Brain microvascular endothelial cell (primary cell): ENCODE results near the gene LGALSL.

Experiments used
- DNase-seq: peaks from one replicate; pipeline ENCODE4 v3.0.0-alpha.2; 2020
- H3K27ac ChIP-seq: fragments of 250-450 bp; sonication (Bioruptor Pico); 2 replicates; pipeline ENCODE4 v1.5.1; 2020; ENCODE audit warnings: mild to moderate bottlenecking, moderate library complexity
- H3K27me3 ChIP-seq: fragments of 250-450 bp; sonication (Bioruptor Pico); replicated peaks from 2 replicates; pipeline ENCODE4 v1.5.1; 2020; ENCODE audit warnings: mild to moderate bottlenecking
- H3K36me3 ChIP-seq: fragments of 250-450 bp; sonication (Bioruptor Pico); replicated peaks from 2 replicates; pipeline ENCODE4 v1.5.1; 2020; ENCODE audit warnings: mild to moderate bottlenecking
- H3K4me3 ChIP-seq: 2 replicates; pipeline ENCODE4 v1.5.1; 2011; ENCODE audit warnings: low read depth, mild to moderate bottlenecking, control low read depth, low read length, moderate library complexity
- in situ Hi-C: cut with HindIII; loops from 2 replicates; pipeline ENCODE4 v1.10.0; 2017; ENCODE audit warnings: low sequenced_read_pairs, low pct_ligation_motif_present
- TF ChIP-seq, protein P1 (sequence below): IDR thresholded peaks from 2 replicates; pipeline ENCODE4 v1.5.1; 2011; ENCODE audit warnings: low read depth, mild to moderate bottlenecking, moderate library complexity, low read length, control low read depth, inconsistent platforms; ENCODE audit errors: missing control alignments

The LGALSL gene

DNA sequence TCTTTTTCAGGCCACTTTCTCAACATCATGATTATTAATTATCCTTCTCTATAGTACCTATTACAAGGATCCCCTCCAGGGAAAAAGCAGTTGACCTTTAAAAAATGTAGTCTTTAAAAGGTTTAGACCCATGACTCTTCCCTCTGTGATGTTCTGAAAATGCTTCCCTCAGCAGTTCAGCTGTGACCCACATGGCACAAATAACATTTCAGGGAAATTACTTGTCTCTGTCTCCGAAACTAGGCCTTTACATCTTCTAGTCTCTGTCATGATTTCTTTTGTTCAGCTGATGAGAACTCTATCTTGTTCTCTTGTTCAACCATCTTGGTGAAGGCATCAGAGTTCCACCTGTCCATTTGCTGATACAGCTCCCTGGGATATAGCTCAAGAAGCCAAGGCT lies 28.3 kb downstream of the LGALSL start:
- H3K27me3 ChIP-seq: peaks cover 10% of the 10 kb centered on the region
- H3K4me3 ChIP-seq: no peak overlapping the region
- DNase-seq: no peak
- no peak overlapping the region for H3K27ac ChIP-seq
- TF ChIP-seq, protein P1, sequence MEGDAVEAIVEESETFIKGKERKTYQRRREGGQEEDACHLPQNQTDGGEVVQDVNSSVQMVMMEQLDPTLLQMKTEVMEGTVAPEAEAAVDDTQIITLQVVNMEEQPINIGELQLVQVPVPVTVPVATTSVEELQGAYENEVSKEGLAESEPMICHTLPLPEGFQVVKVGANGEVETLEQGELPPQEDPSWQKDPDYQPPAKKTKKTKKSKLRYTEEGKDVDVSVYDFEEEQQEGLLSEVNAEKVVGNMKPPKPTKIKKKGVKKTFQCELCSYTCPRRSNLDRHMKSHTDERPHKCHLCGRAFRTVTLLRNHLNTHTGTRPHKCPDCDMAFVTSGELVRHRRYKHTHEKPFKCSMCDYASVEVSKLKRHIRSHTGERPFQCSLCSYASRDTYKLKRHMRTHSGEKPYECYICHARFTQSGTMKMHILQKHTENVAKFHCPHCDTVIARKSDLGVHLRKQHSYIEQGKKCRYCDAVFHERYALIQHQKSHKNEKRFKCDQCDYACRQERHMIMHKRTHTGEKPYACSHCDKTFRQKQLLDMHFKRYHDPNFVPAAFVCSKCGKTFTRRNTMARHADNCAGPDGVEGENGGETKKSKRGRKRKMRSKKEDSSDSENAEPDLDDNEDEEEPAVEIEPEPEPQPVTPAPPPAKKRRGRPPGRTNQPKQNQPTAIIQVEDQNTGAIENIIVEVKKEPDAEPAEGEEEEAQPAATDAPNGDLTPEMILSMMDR: no peak
- in situ Hi-C loops: loop anchor here (25.0 kb wide), 1 partner anchor 420 kb away; no protein-coding TSS in a partner anchor
- H3K36me3 ChIP-seq: no peaks in the 10 kb centered on the region

DNA sequence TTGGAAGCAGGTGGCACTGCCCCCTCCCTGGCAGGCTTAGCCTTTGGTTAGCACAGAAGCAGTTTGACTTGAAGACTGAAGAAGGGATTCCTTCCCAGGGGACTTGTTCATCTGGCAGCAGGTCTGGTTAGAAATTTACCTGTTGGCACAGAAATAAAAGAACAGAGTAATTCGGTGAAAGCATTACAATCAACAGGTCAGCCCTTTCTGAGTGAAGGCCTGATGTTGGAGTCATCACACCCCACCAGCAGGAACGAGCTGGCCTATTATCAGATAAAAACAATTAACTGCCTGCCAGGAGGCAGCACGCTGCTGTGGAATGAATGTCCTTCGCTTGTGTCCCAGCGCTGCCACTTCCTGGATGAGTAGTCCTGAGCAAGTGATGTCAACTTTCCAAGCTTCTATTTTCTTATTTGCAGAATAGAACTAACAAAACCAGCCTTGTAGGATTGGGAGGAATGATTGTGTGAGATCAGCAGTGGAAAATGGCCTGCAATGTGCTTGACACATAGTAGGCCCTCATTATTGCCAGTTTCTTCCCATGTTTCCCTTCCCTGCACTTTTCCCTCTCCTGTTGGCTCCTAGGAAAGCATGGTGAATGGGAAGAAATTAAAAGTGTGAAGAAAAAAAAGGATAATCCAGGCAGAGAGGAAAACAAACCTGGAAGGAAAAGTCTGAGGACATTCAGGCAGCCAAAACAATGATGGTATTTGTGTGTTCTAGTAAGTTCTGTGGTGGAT lies 29.0 kb downstream of the LGALSL start:
- in situ Hi-C loops: loop anchor here (25.0 kb wide), 1 partner anchor 421 kb away; no protein-coding TSS in a partner anchor
- Histone ChIP-seq H3K27ac (no peak overlapping the region), H3K4me3 (no peak overlapping the region), H3K27me3 (peaks cover 14% of the 10 kb centered on the region), H3K36me3 (no peaks in the 10 kb centered on the region)
- TF ChIP-seq, protein P1: no peak
- DNase-seq: peak; percentile 58

DNA sequence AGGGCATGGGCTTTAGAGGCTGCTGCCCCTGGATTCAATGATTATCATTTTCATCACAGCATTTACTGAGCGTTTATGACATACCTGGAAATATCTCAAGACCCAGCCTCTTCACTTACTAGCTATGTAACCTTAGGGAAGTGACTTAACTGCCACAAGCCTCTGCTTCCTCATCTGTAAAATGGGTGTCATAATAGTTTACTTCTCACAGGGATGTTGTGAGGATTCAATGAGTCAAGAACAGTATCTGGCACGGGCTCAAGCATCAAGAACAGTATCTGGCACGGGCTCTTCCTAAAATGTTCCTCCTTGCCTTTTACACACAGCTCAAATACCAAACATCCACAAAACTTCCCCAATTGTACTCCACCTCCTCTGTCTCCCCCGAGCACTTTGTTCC lies 31.4 kb downstream of the LGALSL start:
- DNase-seq: no peak
- Histone ChIP-seq H3K27ac (no peak overlapping the region), H3K4me3 (no peak overlapping the region), H3K27me3 (peaks cover 14% of the 10 kb centered on the region), H3K36me3 (no peaks in the 10 kb centered on the region)
- TF ChIP-seq, protein P1: no peak
- in situ Hi-C loops: loop anchor here (25.0 kb wide), 1 partner anchor 423 kb away; no protein-coding TSS in a partner anchor

DNA sequence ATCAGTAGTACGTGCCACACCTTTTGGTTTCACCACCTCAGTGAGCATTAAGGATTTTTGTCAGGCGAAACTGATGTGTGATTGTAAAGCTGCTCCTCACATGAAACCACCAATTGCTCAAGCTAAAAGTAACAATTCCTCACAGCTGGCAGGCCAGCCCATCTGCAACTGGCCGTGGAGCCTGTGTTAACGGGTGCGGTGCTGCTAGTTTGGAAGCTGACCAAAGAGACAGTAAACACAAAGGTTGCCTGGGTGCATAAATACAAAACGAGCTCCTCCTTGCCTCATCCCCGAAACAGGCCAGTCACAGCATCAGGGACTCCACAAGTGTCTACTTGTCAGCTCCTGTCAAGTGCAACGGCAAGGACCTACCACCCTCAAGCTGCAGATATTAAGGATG lies 32.0 kb downstream of the LGALSL start:
- Histone ChIP-seq H3K27ac (no peak overlapping the region), H3K27me3 (peaks cover 14% of the 10 kb centered on the region), H3K36me3 (no peaks in the 10 kb centered on the region), H3K4me3 (no peak overlapping the region)
- TF ChIP-seq, protein P1: no peak
- DNase-seq: no peak
- in situ Hi-C loops: loop anchor here (25.0 kb wide), 1 partner anchor 424 kb away; no protein-coding TSS in a partner anchor

DNA sequence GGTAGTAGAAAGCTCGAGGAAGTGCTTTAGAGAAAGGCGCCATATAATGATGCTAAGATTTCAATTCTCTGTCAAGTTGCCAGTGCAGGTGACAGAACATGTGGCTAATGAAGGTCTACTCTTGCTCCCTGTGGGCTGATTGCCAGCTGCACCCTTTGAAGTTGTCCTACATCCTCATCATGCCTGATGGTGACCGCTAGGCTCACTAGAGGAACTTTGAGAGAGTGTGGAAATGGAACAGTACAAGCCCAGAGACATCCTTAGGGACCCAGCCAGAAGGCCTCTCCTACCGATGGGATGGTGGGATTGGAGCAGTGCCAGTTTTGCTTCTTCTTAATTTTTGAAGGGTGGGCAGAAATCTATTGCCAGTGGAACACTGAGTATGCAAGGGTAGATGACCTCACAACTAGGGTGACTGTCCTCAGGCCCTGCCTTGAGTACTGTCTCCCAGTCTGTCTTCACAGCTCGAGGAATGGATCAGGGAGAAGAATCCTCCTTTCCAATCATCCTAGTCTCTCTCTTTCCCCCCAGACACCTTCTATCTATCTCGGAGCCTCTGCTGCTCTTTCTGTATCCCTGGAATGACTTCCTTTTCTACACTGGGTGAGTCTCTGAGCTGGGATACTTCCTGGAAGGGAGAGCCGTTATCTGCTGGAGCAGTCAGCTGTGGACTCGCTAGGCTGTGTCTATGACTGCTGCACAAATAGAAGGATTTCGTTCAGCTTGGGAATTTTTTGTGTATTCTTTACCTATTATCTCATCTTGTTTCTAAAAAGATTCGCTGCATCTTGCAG lies 33.5 kb downstream of the LGALSL start:
- no peak for DNase-seq
- H3K4me3 ChIP-seq: no peak overlapping the region
- H3K27ac ChIP-seq: no peak overlapping the region
- TF ChIP-seq, protein P1: no peak
- H3K27me3 ChIP-seq: peaks cover 14% of the 10 kb centered on the region
- H3K36me3 ChIP-seq: no peaks in the 10 kb centered on the region
- in situ Hi-C loops: loop anchor here (25.0 kb wide), 1 partner anchor 425 kb away; no protein-coding TSS in a partner anchor
